Esophagus muscularis mucosa (tissue), 4 donors: Measurements from ENCODE around the gene NHLRC4. TPM values are rescaled to one million over a fixed set of nuclear protein-coding genes. Genes with fewer than 3 reads are reported as not detected.
A peak's percentile ranks its signal among the peaks of the same experiment; 100 is the strongest.

Experiments used
- DNase-seq: peaks from one replicate; pipeline ENCODE4 v3.0.0-alpha.2; 2017; ENCODE audit errors: extremely low spot score
- H3K27ac ChIP-seq, 4 donors: fragments of 200-600 bp; sonication (generic); replicated peaks in 1 of 4; 1 replicate in 3 of 4; 2 replicates in 1 of 4; pipeline ENCODE4 v1.5.1; 2016 to 2019; ENCODE audit warnings: mild to moderate bottlenecking in 1 of 4
- H3K27me3 ChIP-seq, 4 donors: fragments of 200-600 bp; sonication (generic); one replicate each; pipeline versions ENCODE4 v1.5.1 to v1.6.0; 2016 to 2019
- H3K36me3 ChIP-seq, 4 donors: fragments of 200-600 bp; sonication (generic); one replicate each; pipeline ENCODE4 v1.5.1; 2016 to 2019
- H3K4me1 ChIP-seq, 4 donors: fragments of 200-600 bp; sonication (generic); one replicate each; pipeline ENCODE4 v1.5.1; 2016 to 2019
- H3K4me3 ChIP-seq, 4 donors: fragments of 200-600 bp; sonication (generic); 1 replicate in 2 of 4; 2 replicates in 2 of 4; pipeline ENCODE4 v1.5.1; 2016 to 2019; ENCODE audit warnings: mild to moderate bottlenecking in 4 of 4, moderate library complexity in 1 of 4
- H3K9me3 ChIP-seq, 4 donors: fragments of 200-600 bp; sonication (generic); 1 replicate in 3 of 4; 2 replicates in 1 of 4; pipeline ENCODE4 v1.5.1; 2016 to 2019
- EP300 ChIP-seq: sonication (generic); formaldehyde crosslinking; IDR thresholded peaks from one replicate; pipeline ENCODE4 v1.6.1; 2017; ENCODE audit warnings: antibody characterized with exemption
- POLR2A ChIP-seq: fragments of 450-650 bp; IDR thresholded peaks from one replicate; pipeline ENCODE4 v1.6.1; 2017; ENCODE audit warnings: antibody characterized with exemption, moderate library complexity, mild to moderate bottlenecking, low read depth
- POLR2AphosphoS5 ChIP-seq, 2 donors: sonication (generic); formaldehyde crosslinking; IDR thresholded peaks; one replicate each; pipeline ENCODE4 v1.6.1; 2017; ENCODE audit warnings: antibody characterized with exemption in 2 of 2
- WGBS: methylation state at CpG from one replicate; pipeline ENCODE4 v1.1.5; 2018; 5-methylcytosine and 5-hydroxymethylcytosine counted together
- intact Hi-C: fragments of 100-400 bp; cut with DNase I; formaldehyde crosslinking; loops from one replicate; pipeline ENCODE4 v1.15.1; 2023
- total RNA-seq, 4 donors: library from RNA; depleted of rRNA; stranded (reverse); fragments of >200 nt; gene quantifications; one replicate each; pipeline versions ENCODE4 v1.1.0 to v1.2.1, GENCODE V29; 2016
- TF ChIP-seq, protein P1 (sequence below), 3 experiments: fragments of 200-600 bp in 2 of 3; fragments of 450-650 bp in 1 of 3; sonication (generic) in 2 of 3; IDR thresholded peaks; one replicate each; pipeline ENCODE4 v1.5.1; 2017 to 2019; ENCODE audit warnings: antibody characterized with exemption in 3 of 3, mild to moderate bottlenecking in 2 of 3, moderate library complexity in 1 of 3

Gene NHLRC4
- total RNA-seq, 4 donors from 2014 or later = 1.2 to 2.6 (median 1.9) TPM

- no peak for DNase-seq
- Histone ChIP-seq H3K4me1 (peaks cover 4 to 21% (median 14%) of the 10 kb centered on the region in 4 donors), H3K36me3 (peaks cover 0 to 3% (median 2%) of the 10 kb centered on the region in 4 donors), H3K9me3 (no peaks in the 10 kb centered on the region), H3K27ac (no peak overlapping the region), H3K4me3 (no peak overlapping the region), H3K27me3 (peaks cover 0 to 65% (median 17%) of the 10 kb centered on the region in 4 donors)
- WGBS = 60% methylated on average over 1 of the region's 15 CpGs
- intact Hi-C loops = no loop called here
- TF ChIP-seq POLR2A (no peak), EP300 (no peak), POLR2AphosphoS5 (IDR thresholded peaks at IDR 0.05) (no peak)
- TF ChIP-seq, protein P1, sequence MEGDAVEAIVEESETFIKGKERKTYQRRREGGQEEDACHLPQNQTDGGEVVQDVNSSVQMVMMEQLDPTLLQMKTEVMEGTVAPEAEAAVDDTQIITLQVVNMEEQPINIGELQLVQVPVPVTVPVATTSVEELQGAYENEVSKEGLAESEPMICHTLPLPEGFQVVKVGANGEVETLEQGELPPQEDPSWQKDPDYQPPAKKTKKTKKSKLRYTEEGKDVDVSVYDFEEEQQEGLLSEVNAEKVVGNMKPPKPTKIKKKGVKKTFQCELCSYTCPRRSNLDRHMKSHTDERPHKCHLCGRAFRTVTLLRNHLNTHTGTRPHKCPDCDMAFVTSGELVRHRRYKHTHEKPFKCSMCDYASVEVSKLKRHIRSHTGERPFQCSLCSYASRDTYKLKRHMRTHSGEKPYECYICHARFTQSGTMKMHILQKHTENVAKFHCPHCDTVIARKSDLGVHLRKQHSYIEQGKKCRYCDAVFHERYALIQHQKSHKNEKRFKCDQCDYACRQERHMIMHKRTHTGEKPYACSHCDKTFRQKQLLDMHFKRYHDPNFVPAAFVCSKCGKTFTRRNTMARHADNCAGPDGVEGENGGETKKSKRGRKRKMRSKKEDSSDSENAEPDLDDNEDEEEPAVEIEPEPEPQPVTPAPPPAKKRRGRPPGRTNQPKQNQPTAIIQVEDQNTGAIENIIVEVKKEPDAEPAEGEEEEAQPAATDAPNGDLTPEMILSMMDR (IDR thresholded peaks at IDR 0.05) = no peak
These were observed 7.8 kb upstream of the NHLRC4 start for GRCh38 chr16:559021-559380.

GRCh38 chr16:559411-560203, 7.2 kb upstream of the NHLRC4 start:
- Histone ChIP-seq H3K27me3 (peaks cover 0 to 71% (median 17%) of the 10 kb centered on the region in 4 donors), H3K9me3 (no peaks in the 10 kb centered on the region), H3K27ac (no peak overlapping the region), H3K4me1 (peaks cover 4 to 21% (median 14%) of the 10 kb centered on the region in 4 donors), H3K4me3 (peak overlapping the region in 1 of 4 donors; percentile 20), H3K36me3 (no peaks in the 10 kb centered on the region)
- no peak for DNase-seq
- TF ChIP-seq, protein P1 (IDR thresholded peaks at IDR 0.05) = no peak
- no peak for TF ChIP-seq POLR2A
- 19% methylated on average over 15 of the region's 62 CpGs for WGBS
- intact Hi-C loops = no loop called here

DNA sequence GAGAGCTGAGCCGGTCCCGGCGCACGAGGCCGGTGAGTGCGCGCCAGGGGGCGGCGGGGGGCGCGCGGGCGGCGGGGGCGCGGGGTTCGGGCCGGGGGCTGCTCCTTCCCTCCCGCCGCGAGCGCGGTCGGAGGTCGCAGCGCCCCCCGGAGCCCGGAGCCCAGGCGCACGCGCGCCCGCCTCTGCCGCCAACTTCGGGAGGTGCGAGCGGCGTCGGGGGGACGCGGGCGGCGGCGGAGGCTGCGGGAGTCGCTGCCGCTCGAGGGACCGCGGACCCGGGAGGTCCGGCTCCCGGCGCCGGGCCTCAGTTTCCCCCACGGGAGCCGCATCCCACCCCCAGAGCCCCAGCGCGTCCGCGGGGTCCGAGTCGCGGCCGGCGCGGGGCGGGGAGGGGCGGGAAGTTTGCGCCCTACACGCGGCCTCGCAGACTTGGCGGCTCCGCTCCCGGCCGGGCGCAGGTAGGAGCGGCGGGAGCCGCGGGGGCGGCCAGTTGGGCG, 6.6 kb upstream of the NHLRC4 start, which contains the start of gene PRR35:
TSS of gene PRR35 (plus strand) at position 191 of the 497 bp plus-strand sequence. CDS start 2,901 bp downstream, outside the sequence.
- TF ChIP-seq EP300 = no peak
- TF ChIP-seq POLR2A = no peak
- no peak for TF ChIP-seq POLR2AphosphoS5 (IDR thresholded peaks at IDR 0.05)
- TF ChIP-seq, protein P1 (IDR thresholded peaks at IDR 0.05) = no peak
- Histone ChIP-seq H3K4me1 (peaks cover 4 to 27% (median 16%) of the 10 kb centered on the region in 4 donors), H3K36me3 (no peaks in the 10 kb centered on the region), H3K27ac (no peak within 1 kb of the TSS), H3K27me3 (peaks cover 0 to 74% (median 17%) of the 10 kb centered on the region in 4 donors), H3K9me3 (no peaks in the 10 kb centered on the region), H3K4me3 (peak within 1 kb of the TSS in 2 of 4 donors; percentile 23 to 35)
- intact Hi-C loops = no loop called here
- 1% methylated on average over 32 of the region's 84 CpGs for WGBS
- no peak for DNase-seq

DNA sequence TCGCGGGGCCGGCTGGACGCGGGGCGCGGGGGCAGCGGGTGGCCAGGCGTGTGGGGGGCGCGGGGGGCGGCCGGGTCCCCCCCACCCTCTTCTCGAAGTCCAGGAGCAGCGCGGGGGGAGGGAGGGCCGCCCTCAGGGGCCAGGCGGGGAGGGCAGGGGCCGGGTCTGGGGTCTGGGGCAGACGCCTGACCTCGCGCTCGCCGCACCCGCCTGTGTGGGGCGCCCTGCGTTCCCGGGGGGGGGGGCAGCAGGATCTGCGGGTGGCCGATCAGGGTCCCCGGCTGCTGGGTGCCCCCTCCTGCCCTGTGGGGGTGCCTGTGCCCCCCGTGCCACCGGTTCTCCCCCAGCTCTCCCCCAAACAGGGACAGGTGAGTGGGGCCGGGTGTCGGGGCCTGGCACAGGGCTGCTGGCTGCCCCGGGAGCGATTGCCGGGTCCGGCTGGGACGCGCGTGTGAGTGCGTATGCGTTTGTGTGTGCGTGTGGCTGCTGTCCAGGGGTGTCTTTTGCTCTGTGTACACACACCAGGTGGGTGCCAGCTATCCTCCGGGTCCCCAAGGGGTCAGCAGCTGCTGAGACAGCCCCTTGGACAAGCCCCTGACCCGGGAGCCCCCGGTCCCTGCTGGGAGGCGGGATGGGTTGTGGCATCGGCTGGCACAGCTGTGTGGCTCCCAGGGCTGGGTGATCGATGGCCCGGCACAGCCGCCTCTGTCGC, 5.9 kb upstream of the NHLRC4 start:
- intact Hi-C loops = no loop called here
- WGBS = 40% methylated on average over 3 of the region's 54 CpGs
- DNase-seq = no peak
- no peaks in the 10 kb centered on the region for H3K9me3 ChIP-seq
- H3K27me3 ChIP-seq = peaks cover 0 to 79% (median 17%) of the 10 kb centered on the region in 4 donors
- no peaks in the 10 kb centered on the region for H3K36me3 ChIP-seq
- H3K4me1 ChIP-seq = peaks cover 9 to 33% (median 22%) of the 10 kb centered on the region in 4 donors
- H3K4me3 ChIP-seq = peak overlapping the region in 1 of 4 donors; percentile 35
- TF ChIP-seq, protein P1 (IDR thresholded peaks at IDR 0.05) = no peak
- TF ChIP-seq EP300 (no peak), POLR2AphosphoS5 (IDR thresholded peaks at IDR 0.05) (no peak), POLR2A (no peak)
- H3K27ac ChIP-seq = no peak overlapping the region
